Measurements from ENCODE around the gene UVRAG.

DNA sequence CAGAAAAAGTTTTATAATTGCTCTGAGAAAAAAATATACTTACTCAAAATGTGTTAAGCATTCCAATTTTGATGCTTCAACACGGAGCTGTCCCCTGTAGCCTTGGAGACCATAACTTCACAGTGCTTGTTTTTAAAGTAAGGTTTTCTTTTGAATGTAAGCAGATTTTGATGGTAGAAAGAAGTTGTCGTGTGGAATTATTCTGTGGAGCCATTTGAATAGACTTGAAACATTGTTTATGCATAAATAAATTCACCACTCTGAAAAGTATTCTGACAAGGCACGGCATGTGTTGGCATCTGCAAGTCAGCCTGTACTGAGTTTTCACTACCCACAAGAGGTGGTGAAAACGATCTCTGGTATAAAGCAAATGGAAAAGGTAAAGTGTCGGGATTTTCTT is 115.5 kb downstream of the UVRAG start:
- TF ChIP-seq YY1 (IDR thresholded peaks at IDR 0.05; ENCODE audit: insufficient read depth, insufficient replicate concordance, low read depth, low read length) (no peak), CEBPB (IDR thresholded peaks at IDR 0.05; ENCODE audit: borderline replicate concordance, low read depth, low read length) (no peak), SP1 (IDR thresholded peaks at IDR 0.05) (no peak), SP1 (CRISPR knock-in tag; IDR thresholded peaks at IDR 0.05) (no peak), HMG20B (CRISPR knock-in tag; conservative IDR thresholded peaks at IDR 0.05) (no peak), POLR2AphosphoS2 (IDR thresholded peaks at IDR 0.05; ENCODE audit: low read depth, low read length) (no peak), EZH2 (conservative IDR thresholded peaks at IDR 0.05; ENCODE audit: low read depth, low read length) (no peak)
- TF ChIP-seq, protein P1, sequence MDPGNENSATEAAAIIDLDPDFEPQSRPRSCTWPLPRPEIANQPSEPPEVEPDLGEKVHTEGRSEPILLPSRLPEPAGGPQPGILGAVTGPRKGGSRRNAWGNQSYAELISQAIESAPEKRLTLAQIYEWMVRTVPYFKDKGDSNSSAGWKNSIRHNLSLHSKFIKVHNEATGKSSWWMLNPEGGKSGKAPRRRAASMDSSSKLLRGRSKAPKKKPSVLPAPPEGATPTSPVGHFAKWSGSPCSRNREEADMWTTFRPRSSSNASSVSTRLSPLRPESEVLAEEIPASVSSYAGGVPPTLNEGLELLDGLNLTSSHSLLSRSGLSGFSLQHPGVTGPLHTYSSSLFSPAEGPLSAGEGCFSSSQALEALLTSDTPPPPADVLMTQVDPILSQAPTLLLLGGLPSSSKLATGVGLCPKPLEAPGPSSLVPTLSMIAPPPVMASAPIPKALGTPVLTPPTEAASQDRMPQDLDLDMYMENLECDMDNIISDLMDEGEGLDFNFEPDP (CRISPR knock-in tag; conservative IDR thresholded peaks at IDR 0.05), result no peak
- TF ChIP-seq, protein P2, sequence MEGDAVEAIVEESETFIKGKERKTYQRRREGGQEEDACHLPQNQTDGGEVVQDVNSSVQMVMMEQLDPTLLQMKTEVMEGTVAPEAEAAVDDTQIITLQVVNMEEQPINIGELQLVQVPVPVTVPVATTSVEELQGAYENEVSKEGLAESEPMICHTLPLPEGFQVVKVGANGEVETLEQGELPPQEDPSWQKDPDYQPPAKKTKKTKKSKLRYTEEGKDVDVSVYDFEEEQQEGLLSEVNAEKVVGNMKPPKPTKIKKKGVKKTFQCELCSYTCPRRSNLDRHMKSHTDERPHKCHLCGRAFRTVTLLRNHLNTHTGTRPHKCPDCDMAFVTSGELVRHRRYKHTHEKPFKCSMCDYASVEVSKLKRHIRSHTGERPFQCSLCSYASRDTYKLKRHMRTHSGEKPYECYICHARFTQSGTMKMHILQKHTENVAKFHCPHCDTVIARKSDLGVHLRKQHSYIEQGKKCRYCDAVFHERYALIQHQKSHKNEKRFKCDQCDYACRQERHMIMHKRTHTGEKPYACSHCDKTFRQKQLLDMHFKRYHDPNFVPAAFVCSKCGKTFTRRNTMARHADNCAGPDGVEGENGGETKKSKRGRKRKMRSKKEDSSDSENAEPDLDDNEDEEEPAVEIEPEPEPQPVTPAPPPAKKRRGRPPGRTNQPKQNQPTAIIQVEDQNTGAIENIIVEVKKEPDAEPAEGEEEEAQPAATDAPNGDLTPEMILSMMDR (CRISPR knock-in tag; IDR thresholded peaks at IDR 0.05), result no peak
- TF ChIP-seq, protein P3, sequence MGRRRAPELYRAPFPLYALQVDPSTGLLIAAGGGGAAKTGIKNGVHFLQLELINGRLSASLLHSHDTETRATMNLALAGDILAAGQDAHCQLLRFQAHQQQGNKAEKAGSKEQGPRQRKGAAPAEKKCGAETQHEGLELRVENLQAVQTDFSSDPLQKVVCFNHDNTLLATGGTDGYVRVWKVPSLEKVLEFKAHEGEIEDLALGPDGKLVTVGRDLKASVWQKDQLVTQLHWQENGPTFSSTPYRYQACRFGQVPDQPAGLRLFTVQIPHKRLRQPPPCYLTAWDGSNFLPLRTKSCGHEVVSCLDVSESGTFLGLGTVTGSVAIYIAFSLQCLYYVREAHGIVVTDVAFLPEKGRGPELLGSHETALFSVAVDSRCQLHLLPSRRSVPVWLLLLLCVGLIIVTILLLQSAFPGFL (CRISPR knock-in tag; IDR thresholded peaks at IDR 0.05), result no peak

All from HepG2 (cell line).